ENCODE data around the gene ENTR1.

DNA sequence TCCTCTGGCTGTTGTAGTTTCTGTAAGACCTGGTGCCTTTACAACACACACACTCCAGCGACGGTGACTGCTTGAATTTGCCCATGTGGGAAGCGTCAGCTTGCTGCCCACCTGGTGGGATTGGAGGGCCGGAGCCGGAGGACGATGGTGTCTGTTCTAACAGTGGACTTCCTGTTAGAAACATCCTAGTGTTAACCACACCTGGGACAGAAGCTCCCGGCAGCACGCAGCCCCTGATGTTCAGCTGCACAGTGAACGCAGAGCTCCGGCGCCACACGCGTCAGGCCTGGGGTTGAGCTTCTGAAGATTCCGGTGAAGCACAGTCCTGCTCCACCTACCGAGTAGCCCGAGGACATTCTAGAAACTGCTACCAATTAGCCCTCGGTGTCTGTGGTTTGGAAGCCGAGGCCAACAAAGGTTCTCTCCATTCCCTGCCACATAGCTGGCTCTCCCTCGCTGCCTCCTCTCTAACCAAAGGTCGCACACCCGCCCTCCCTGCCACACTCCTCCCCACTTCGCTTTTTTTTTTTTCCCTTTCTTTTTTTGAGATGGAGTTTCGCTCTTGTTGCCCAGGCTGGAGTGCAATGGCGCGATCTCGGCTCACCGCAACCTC, 14.4 kb upstream of the ENTR1 start:
- no peak for TF ChIP-seq EZH2 (IDR thresholded peaks at IDR 0.05)
- TF ChIP-seq, protein P1, sequence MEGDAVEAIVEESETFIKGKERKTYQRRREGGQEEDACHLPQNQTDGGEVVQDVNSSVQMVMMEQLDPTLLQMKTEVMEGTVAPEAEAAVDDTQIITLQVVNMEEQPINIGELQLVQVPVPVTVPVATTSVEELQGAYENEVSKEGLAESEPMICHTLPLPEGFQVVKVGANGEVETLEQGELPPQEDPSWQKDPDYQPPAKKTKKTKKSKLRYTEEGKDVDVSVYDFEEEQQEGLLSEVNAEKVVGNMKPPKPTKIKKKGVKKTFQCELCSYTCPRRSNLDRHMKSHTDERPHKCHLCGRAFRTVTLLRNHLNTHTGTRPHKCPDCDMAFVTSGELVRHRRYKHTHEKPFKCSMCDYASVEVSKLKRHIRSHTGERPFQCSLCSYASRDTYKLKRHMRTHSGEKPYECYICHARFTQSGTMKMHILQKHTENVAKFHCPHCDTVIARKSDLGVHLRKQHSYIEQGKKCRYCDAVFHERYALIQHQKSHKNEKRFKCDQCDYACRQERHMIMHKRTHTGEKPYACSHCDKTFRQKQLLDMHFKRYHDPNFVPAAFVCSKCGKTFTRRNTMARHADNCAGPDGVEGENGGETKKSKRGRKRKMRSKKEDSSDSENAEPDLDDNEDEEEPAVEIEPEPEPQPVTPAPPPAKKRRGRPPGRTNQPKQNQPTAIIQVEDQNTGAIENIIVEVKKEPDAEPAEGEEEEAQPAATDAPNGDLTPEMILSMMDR (IDR thresholded peaks at IDR 0.05), result no peak
